Measurements from ENCODE around the gene CTXN1.
A peak's percentile ranks its signal among the peaks of the same experiment; 100 is the strongest.

The CTXN1 gene

DNA sequence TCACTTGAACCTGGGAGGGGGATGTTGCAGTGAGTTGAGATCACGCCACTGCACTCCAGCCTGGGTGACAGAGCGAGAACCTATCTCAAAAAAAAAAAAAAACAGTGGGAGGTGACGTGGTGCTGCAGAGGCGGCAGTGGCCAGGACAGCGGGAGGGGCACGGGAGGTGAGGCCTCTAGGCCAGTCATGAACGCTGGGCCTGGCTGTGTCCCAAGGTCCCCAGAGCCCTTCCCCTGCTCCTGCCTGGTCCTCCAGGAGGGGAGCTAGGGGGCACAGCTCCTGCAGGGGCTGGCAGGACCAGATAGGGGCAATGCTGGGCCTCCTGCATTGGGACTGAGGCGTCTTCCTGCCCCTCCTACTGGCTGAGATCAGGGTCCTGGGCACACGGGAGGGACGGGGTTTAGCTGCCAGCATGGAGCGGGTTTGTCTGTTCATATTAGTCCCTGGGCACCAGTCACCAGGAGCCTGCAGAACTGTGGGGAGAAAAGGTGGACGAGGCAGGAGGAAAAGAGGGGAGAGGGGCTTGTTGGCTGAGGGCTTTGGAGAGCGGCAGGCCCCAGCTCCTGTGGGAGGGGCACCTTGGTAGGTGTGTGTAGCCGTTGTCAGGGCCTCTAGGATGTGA is 17.7 kb downstream of the CTXN1 start:
- Histone ChIP-seq H3K9ac (ENCODE audit: low read depth, low read length) (no peak overlapping the region), H3K27me3 (ENCODE audit: control insufficient read depth, insufficient read depth, low read length) (no peaks in the 10 kb centered on the region), H3K4me3 (ENCODE audit: low read depth, low read length) (no peak overlapping the region), H3K4me1 (ENCODE audit: control insufficient read depth, insufficient read depth, low read length) (peaks cover 2% of the 10 kb centered on the region), H3K36me3 (ENCODE audit: control insufficient read depth, insufficient read depth, low read length) (peaks cover 28% of the 10 kb centered on the region), H3K9me3 (ENCODE audit: control insufficient read depth, insufficient read depth, low read length) (no peaks in the 10 kb centered on the region)

DNA sequence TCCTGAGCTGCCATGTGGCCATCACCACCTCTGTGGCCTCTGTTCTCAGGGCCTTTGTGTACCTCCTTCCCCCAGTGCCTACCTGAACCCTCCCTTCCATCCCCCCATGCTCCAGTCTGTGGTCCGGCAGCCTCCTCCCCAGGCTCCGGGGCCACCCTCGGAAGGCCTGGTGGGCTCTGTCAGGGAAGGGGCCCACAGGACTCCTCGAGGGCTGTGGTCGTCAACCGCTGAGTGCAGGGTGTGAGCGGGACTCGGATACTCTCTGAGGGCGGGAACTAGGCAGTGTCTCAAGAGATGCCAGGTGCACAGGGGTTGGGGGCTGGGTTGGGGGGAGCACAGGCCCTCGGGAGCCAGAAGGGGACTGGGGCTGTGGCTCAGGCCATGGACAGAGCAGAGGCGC is 18.4 kb downstream of the CTXN1 start:
- Histone ChIP-seq H3K36me3 (ENCODE audit: control insufficient read depth, insufficient read depth, low read length) (peaks cover 28% of the 10 kb centered on the region), H3K4me3 (ENCODE audit: low read depth, low read length) (no peak overlapping the region), H3K4me1 (ENCODE audit: control insufficient read depth, insufficient read depth, low read length) (peaks cover 2% of the 10 kb centered on the region), H3K9ac (ENCODE audit: low read depth, low read length) (no peak overlapping the region), H3K9me3 (ENCODE audit: control insufficient read depth, insufficient read depth, low read length) (no peaks in the 10 kb centered on the region), H3K27me3 (ENCODE audit: control insufficient read depth, insufficient read depth, low read length) (no peaks in the 10 kb centered on the region)

DNA sequence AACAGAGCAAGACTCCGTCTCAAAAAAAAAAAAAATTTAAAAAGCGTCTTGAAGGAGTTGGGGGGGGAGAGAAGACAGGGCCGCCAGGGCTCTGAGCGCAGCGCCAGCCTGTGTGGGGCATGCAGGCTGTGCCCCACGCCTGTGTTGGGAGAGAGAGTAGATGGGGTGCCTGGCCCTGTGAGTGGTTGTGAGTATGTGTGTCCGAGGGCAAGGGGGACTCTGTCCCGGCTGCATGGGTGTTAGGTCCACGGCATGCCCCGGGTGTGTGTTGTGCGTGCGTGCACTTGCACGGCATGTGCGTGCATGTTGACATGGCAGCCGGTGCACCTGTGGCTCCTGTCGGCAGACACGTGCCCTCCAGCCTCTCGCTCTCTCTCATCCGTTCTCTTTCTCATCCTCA is 18.8 kb downstream of the CTXN1 start:
- Histone ChIP-seq H3K4me1 (ENCODE audit: control insufficient read depth, insufficient read depth, low read length) (peaks cover 2% of the 10 kb centered on the region), H3K4me3 (ENCODE audit: low read depth, low read length) (no peak overlapping the region), H3K36me3 (ENCODE audit: control insufficient read depth, insufficient read depth, low read length) (peaks cover 26% of the 10 kb centered on the region), H3K9ac (ENCODE audit: low read depth, low read length) (no peak overlapping the region), H3K27me3 (ENCODE audit: control insufficient read depth, insufficient read depth, low read length) (no peaks in the 10 kb centered on the region), H3K9me3 (ENCODE audit: control insufficient read depth, insufficient read depth, low read length) (no peaks in the 10 kb centered on the region)

DNA sequence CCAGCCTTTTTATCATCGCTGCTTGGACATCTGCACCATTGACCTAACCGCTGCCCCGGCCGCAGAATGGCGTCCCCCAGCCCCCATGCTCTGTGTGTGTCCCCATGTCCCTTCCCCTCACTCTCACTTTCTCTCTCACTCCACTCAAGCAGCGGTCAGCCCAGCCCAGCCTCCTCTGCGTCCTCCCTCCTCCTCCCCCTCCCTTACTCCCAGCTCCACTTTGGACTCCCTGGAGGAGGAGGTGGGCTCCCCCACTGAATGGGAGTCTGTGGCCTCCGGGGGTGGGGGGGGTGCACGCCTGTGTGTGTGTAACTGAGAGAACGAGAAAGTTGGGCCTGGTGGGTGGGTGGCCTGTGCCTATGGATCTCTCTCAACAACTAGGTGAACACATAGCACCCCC is 20.1 kb downstream of the CTXN1 start:
- peaks cover 2% of the 10 kb centered on the region for H3K4me1 ChIP-seq (ENCODE audit: control insufficient read depth, insufficient read depth, low read length)

DNA sequence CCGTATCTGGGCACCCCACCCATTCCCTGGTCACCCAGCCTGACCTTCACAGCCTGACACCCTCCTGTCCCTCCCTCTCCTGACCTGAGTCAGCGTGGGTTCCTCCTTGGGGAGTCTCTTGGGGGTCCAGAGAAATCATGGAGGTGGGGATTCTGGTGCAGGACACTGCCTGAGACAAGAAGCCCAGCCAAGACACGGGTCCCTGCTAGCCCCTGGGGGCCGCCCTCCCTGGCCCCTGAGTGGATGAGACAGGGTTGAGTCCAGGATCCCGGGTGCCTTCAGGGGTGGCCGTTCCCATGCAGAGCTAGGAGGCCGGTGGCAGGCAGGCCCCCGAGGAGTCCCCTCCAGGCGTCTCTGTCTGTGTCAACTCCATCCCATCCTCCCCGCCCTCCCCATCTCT is 20.7 kb downstream of the CTXN1 start:
- no peaks in the 10 kb centered on the region for H3K9me3 ChIP-seq (ENCODE audit: control insufficient read depth, insufficient read depth, low read length)
- peaks cover 2% of the 10 kb centered on the region for H3K4me1 ChIP-seq (ENCODE audit: control insufficient read depth, insufficient read depth, low read length)
- no peaks in the 10 kb centered on the region for H3K27me3 ChIP-seq (ENCODE audit: control insufficient read depth, insufficient read depth, low read length)
- H3K36me3 ChIP-seq (ENCODE audit: control insufficient read depth, insufficient read depth, low read length) = peaks cover 16% of the 10 kb centered on the region
- H3K9ac ChIP-seq (ENCODE audit: low read depth, low read length) = no peak overlapping the region
- peak overlapping the region; percentile 88 for H3K4me3 ChIP-seq (ENCODE audit: low read depth, low read length)

More for the DNA sequence above, 20.1 kb downstream of the CTXN1 start:
- Histone ChIP-seq H3K36me3 (ENCODE audit: control insufficient read depth, insufficient read depth, low read length) (peaks cover 17% of the 10 kb centered on the region), H3K9me3 (ENCODE audit: control insufficient read depth, insufficient read depth, low read length) (no peaks in the 10 kb centered on the region), H3K9ac (ENCODE audit: low read depth, low read length) (no peak overlapping the region), H3K27me3 (ENCODE audit: control insufficient read depth, insufficient read depth, low read length) (no peaks in the 10 kb centered on the region), H3K4me3 (ENCODE audit: low read depth, low read length) (no peak overlapping the region)

DNA sequence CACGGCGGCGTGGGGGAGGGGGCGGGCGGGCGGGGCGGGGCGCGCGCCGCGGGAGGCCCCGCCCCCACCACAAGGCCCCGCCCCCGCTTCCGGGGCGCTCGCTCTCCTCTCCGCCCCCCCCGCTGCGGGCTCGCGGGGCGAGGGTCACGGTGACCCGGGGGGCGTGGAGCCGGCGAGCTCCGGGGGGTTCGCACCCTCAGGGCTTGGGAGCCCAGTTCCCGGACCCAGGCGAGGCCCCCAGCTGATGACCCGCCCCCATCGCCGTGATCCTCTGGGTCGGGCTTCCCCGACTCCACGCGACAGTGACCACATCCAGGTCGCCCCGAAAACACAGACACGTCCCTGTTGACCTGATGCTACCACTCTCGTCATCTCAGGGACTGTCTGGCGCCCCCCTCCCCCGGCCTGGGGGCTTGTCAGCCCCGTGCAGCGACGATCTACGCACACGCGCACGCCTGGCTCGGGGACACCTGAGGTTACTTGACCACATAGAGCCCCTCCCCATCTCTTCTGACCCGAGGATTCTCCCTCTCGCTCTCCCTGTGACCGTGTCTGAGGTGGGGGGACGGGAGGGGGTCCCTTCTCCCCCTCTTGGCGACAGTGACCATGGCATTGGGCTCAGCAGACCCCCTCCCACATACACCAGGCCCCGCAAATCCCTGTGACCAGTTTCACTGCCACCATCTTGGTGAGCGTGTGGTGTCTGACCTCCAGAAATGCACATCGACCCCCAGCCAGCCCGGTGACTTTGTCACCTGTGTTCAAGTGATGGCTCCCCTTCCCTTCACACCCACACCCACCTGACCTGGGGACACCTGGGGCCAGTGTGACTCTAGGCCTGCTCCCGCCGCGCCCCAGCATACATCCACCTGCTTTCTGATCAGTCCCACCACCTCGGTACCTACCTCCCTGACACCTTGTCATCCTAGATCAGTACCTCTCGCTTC is 21.6 kb downstream of the CTXN1 start:
- Histone ChIP-seq H3K9me3 (ENCODE audit: control insufficient read depth, insufficient read depth, low read length) (no peaks in the 10 kb centered on the region), H3K36me3 (ENCODE audit: control insufficient read depth, insufficient read depth, low read length) (peaks cover 22% of the 10 kb centered on the region), H3K4me3 (ENCODE audit: low read depth, low read length) (peak overlapping the region; percentile 88), H3K9ac (ENCODE audit: low read depth, low read length) (peak overlapping the region; percentile 70), H3K27me3 (ENCODE audit: control insufficient read depth, insufficient read depth, low read length) (no peaks in the 10 kb centered on the region), H3K4me1 (ENCODE audit: control insufficient read depth, insufficient read depth, low read length) (peaks cover 2% of the 10 kb centered on the region)

DNA sequence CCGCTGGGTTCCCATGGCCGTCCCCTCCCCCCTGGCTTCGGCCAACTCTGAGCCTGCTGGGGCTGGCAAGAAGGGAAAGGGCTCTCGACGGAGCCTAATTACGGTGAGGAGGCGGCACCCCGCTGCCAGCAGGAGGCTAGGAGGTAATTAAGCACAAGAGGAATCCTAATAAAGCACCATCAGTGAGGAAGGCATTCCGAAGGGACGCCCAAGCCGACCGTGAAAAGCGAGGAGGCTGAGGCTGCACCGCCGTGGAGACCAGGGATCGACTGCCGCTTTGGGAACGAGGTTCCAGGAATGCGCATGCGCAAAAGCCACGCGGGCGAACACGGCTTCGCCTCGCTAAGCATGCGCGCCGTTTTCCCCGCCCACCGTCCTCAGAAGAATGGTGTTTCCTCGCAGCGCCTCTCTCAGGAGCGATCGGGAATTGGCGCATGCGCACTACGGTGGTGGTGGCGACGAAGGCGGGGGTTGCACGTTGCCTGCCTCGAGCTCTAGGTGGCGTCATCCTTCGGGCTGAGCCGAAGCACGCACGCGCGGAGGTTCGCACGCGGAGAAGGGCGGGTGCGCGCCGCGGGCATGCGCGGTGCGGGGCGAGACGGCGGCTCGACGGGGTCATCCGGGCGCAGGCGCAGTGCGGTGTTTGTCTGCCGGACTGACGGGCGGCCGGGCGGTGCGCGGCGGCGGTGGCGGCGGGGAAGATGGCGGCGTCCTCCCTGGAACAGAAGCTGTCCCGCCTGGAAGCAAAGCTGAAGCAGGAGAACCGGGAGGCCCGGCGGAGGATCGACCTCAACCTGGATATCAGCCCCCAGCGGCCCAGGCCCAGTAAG is 22.5 kb downstream of the CTXN1 start, which contains the start of gene MAP2K7:
Gene MAP2K7 (plus strand): TSS at position 634 of the 830 bp plus-strand sequence. CDS start 68 bp downstream, at position 702.
- no peaks in the 10 kb centered on the region for H3K9me3 ChIP-seq (ENCODE audit: control insufficient read depth, insufficient read depth, low read length)
- H3K27me3 ChIP-seq (ENCODE audit: control insufficient read depth, insufficient read depth, low read length) = no peaks in the 10 kb centered on the region
- H3K4me1 ChIP-seq (ENCODE audit: control insufficient read depth, insufficient read depth, low read length) = peaks cover 2% of the 10 kb centered on the region
- peaks cover 22% of the 10 kb centered on the region for H3K36me3 ChIP-seq (ENCODE audit: control insufficient read depth, insufficient read depth, low read length)
- H3K4me3 ChIP-seq (ENCODE audit: low read depth, low read length) = peak within 1 kb of the TSS; percentile 88
- H3K9ac ChIP-seq (ENCODE audit: low read depth, low read length) = peak within 1 kb of the TSS; percentile 96

DNA sequence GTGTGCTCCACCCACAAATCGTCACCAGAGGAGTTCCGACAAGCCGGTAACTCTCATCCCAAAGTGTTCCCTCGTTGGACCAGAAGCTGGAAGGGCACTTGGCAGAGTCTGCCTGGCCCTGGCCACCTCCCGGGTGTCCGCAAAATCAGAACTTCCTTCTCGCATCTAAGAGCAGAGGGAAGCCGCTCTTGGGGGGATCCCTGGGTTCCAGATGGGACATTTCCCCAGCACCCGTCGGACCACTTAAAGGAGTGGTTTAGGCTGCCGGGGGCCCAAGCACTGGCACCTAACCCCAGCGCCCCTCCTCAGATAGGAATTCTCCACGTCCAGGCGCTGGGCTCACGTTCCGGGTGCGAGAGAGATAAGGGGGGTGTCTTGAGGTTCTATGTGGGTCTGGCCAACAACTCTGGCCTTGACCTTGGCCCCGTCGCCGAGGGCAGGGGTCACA is 23.1 kb downstream of the CTXN1 start:
- H3K9me3 ChIP-seq (ENCODE audit: control insufficient read depth, insufficient read depth, low read length) = no peaks in the 10 kb centered on the region
- H3K27me3 ChIP-seq (ENCODE audit: control insufficient read depth, insufficient read depth, low read length) = no peaks in the 10 kb centered on the region
- peak overlapping the region; percentile 88 for H3K4me3 ChIP-seq (ENCODE audit: low read depth, low read length)
- peaks cover 2% of the 10 kb centered on the region for H3K4me1 ChIP-seq (ENCODE audit: control insufficient read depth, insufficient read depth, low read length)
- H3K36me3 ChIP-seq (ENCODE audit: control insufficient read depth, insufficient read depth, low read length) = peaks cover 22% of the 10 kb centered on the region
- peak overlapping the region; percentile 96 for H3K9ac ChIP-seq (ENCODE audit: low read depth, low read length)

DNA sequence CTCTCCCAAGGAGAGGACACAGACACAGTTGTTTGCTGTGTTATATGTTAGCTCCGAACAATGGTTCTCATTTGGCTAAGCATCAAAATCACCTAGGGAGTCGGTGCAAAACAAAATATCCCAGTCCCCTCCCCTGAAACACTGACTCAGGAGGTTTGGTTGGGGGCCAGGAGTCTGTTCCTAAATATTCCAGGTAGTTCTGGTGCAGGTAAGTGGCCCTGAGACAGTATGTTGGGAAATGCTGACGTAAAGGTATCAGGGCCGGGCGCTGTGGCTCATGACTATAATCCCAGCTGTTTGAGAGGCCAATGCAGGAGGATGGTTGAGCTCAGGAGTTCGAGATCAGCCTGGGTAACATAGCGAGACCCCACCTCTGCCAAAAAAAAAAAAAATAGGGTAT is 24.6 kb downstream of the CTXN1 start:
- peaks cover 22% of the 10 kb centered on the region for H3K36me3 ChIP-seq (ENCODE audit: control insufficient read depth, insufficient read depth, low read length)
- H3K9ac ChIP-seq (ENCODE audit: low read depth, low read length) = no peak overlapping the region
- no peaks in the 10 kb centered on the region for H3K9me3 ChIP-seq (ENCODE audit: control insufficient read depth, insufficient read depth, low read length)
- no peak overlapping the region for H3K4me3 ChIP-seq (ENCODE audit: low read depth, low read length)
- H3K27me3 ChIP-seq (ENCODE audit: control insufficient read depth, insufficient read depth, low read length) = no peaks in the 10 kb centered on the region
- peaks cover 2% of the 10 kb centered on the region for H3K4me1 ChIP-seq (ENCODE audit: control insufficient read depth, insufficient read depth, low read length)

DNA sequence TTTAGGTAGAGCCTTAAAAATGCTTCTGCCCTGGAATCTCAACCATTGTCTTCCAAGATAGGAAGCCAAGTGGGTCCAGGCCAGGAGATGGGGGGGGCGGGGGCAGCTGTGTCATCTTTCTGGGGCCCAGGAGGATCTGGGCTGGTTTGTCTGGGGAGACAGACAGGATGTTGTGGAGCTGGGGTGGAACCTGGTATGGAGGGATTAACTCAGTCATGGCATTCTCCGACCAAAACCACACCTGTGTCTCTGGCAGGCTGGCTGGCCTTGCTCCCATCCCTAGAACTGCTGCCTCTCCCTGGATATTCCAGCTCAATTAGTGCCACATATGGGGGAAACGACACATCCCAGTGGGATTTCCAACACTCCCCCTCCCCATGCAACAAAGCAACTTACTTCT is 25.0 kb downstream of the CTXN1 start:
- Histone ChIP-seq H3K9ac (ENCODE audit: low read depth, low read length) (no peak overlapping the region), H3K27me3 (ENCODE audit: control insufficient read depth, insufficient read depth, low read length) (no peaks in the 10 kb centered on the region), H3K9me3 (ENCODE audit: control insufficient read depth, insufficient read depth, low read length) (no peaks in the 10 kb centered on the region), H3K36me3 (ENCODE audit: control insufficient read depth, insufficient read depth, low read length) (peaks cover 18% of the 10 kb centered on the region), H3K4me3 (ENCODE audit: low read depth, low read length) (no peak overlapping the region), H3K4me1 (ENCODE audit: control insufficient read depth, insufficient read depth, low read length) (peaks cover 2% of the 10 kb centered on the region)

DNA sequence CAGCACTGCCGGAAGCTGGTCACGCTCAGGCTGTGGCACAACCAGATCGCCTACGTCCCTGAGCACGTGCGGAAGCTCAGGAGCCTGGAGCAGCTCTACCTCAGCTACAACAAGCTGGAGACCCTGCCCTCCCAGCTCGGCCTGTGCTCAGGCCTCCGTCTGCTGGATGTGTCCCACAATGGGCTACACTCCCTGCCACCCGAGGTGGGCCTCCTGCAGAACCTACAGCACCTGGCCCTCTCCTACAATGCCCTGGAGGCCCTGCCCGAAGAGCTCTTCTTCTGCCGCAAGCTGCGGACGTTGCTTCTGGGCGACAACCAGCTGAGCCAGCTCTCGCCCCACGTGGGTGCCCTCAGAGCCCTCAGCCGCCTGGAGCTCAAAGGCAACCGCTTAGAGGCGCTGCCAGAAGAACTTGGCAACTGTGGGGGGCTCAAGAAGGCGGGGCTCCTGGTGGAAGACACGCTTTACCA is 25.5 kb downstream of the CTXN1 start:
- Histone ChIP-seq H3K4me3 (ENCODE audit: low read depth, low read length) (no peak overlapping the region), H3K9me3 (ENCODE audit: control insufficient read depth, insufficient read depth, low read length) (no peaks in the 10 kb centered on the region), H3K36me3 (ENCODE audit: control insufficient read depth, insufficient read depth, low read length) (peaks cover 13% of the 10 kb centered on the region), H3K27me3 (ENCODE audit: control insufficient read depth, insufficient read depth, low read length) (no peaks in the 10 kb centered on the region), H3K9ac (ENCODE audit: low read depth, low read length) (no peak overlapping the region), H3K4me1 (ENCODE audit: control insufficient read depth, insufficient read depth, low read length) (peaks cover 2% of the 10 kb centered on the region)

Measured in iPS-15b (cell line).